Epithelial cell of esophagus (primary cell): Measurements from ENCODE around the gene OSBPL2.
A peak's percentile ranks its signal among the peaks of the same experiment; 100 is the strongest.

ENCODE experiments used
- DNase-seq: peaks from one replicate; pipeline ENCODE4 v3.0.0; 2010; ENCODE audit warnings: low read depth
- H3K4me3 ChIP-seq: 2 replicates; pipeline ENCODE4 v1.5.1; 2011; ENCODE audit warnings: mild to moderate bottlenecking, low read length, control low read depth
- CTCF ChIP-seq: IDR thresholded peaks from 2 replicates; pipeline ENCODE4 v1.5.1; 2011; ENCODE audit warnings: low read depth, mild to moderate bottlenecking, low read length, control low read depth, inconsistent platforms; ENCODE audit not compliant: insufficient read depth; ENCODE audit errors: missing control alignments

OSBPL2 gene

GRCh38 chr20:62228982-62229545, 9.3 kb upstream of the OSBPL2 start:
- no peak for DNase-seq
- H3K4me3 ChIP-seq, result no peak overlapping the region
- no peak for TF ChIP-seq CTCF

- no peak for DNase-seq
- TF ChIP-seq CTCF, result no peak
- H3K4me3 ChIP-seq, result no peak overlapping the region
Measured at GRCh38 chr20:62229667-62230066, 8.7 kb upstream of the OSBPL2 start.

- no peak overlapping the region for H3K4me3 ChIP-seq
- DNase-seq, result no peak
- no peak for TF ChIP-seq CTCF
Measured at GRCh38 chr20:62230276-62230675, 8.0 kb upstream of the OSBPL2 start.

- TF ChIP-seq CTCF, result no peak
- no peak for DNase-seq
- H3K4me3 ChIP-seq, result no peak overlapping the region
Measured at GRCh38 chr20:62230696-62231095, 7.6 kb upstream of the OSBPL2 start.

GRCh38 chr20:62231292-62231691, 7.0 kb upstream of the OSBPL2 start:
- no peak for DNase-seq
- no peak for TF ChIP-seq CTCF
- H3K4me3 ChIP-seq, result no peak overlapping the region

- no peak overlapping the region for H3K4me3 ChIP-seq
- DNase-seq, result peak; percentile 75
- no peak for TF ChIP-seq CTCF
Measured at GRCh38 chr20:62232194-62232593, 6.1 kb upstream of the OSBPL2 start.

- no peak overlapping the region for H3K4me3 ChIP-seq
- TF ChIP-seq CTCF, result no peak
- peak; percentile 35 for DNase-seq
Measured at GRCh38 chr20:62232770-62233645, 5.3 kb upstream of the OSBPL2 start.
